ENCODE data around the gene CCR8.

- TF ChIP-seq EZH2 (IDR thresholded peaks at IDR 0.05; ENCODE audit: borderline replicate concordance, low read depth, low read length, severe bottlenecking) = no peak
- no peak for TF ChIP-seq CTCF (IDR thresholded peaks at IDR 0.05; ENCODE audit: borderline replicate concordance, extremely low read depth, low read length, poor library complexity, severe bottlenecking)
Measured at GRCh38 chr3:39295184-39295775, 34.2 kb upstream of the CCR8 start.
